ENCODE results near the gene RNFT2.

DNA sequence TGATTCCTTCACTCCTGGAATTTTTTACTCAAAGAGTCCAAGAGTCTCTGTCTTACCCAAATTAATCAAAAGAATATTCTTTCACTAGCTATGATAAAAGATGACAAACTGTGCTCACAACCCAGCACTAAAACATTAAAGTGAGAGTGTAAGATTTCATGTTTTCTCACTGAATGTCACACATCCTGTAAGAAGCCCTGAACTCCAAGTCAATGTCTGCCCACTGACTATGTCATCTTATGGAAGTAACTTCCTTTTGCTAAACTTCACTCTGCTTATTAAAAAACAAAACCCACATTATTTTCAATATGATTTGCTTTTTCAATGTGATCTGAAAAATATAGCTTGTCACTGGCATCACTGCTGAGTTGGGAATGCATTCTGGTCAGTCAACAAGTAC is 15.9 kb upstream of the RNFT2 start:
- TF ChIP-seq EZH2 (IDR thresholded peaks at IDR 0.05; ENCODE audit: low read length) (no peak), CTCF (optimal IDR thresholded peaks at IDR 0.05 in 1 of 3, IDR thresholded peaks at IDR 0.05 in 1 of 3, conservative IDR thresholded peaks at IDR 0.05 in 1 of 3; ENCODE audit: extremely low read depth in 1 of 3, insufficient read depth in 2 of 3, low read length in 3 of 3) (no peak)

Measured in keratinocyte (primary cell).